Measurements from ENCODE around the gene ADPRS.

The ADPRS gene

GRCh38 chr1:36091698-36092097 is 3.0 kb downstream of the ADPRS start:
- TF ChIP-seq CTCF (IDR thresholded peaks at IDR 0.05; ENCODE audit: borderline replicate concordance, extremely low read depth, low read length, poor library complexity, severe bottlenecking) (no peak), EZH2 (IDR thresholded peaks at IDR 0.05; ENCODE audit: borderline replicate concordance, low read depth, low read length, severe bottlenecking) (no peak)
- H2AFZ ChIP-seq (ENCODE audit: low read depth, low read length) = no peak overlapping the region
- no peak for DNase-seq
- no peak overlapping the region for H3K4me3 ChIP-seq (ENCODE audit: low read depth in 1 of 2, low read length in 2 of 2)
- H3K4me1 ChIP-seq (ENCODE audit: insufficient read depth, low read length) = peaks cover 37% of the 10 kb centered on the region
- no peak overlapping the region for H3K27ac ChIP-seq (ENCODE audit: low read length)
- no peak for ATAC-seq (ENCODE audit: insufficient read depth, low read depth)
- peaks cover 51% of the 10 kb centered on the region for H3K36me3 ChIP-seq (ENCODE audit: insufficient read depth, low read length)
- no peaks in the 10 kb centered on the region for H3K27me3 ChIP-seq (ENCODE audit: insufficient read depth, low read length, poor library complexity)
- H4K20me1 ChIP-seq (ENCODE audit: insufficient read depth, low read length) = peaks cover 27% of the 10 kb centered on the region
- H3K9me3 ChIP-seq (ENCODE audit: insufficient read depth, low read length, severe bottlenecking) = no peaks in the 10 kb centered on the region
- peaks cover 40% of the 10 kb centered on the region for H3K79me2 ChIP-seq (ENCODE audit: insufficient read depth, low read length)
- H3K9ac ChIP-seq (ENCODE audit: low read depth, low read length) = no peak overlapping the region
- no peak overlapping the region for H3K4me2 ChIP-seq (ENCODE audit: insufficient read depth, low read length)

GRCh38 chr1:36092166-36092797 is 3.6 kb downstream of the ADPRS start:
- Histone ChIP-seq H3K36me3 (ENCODE audit: insufficient read depth, low read length) (peaks cover 51% of the 10 kb centered on the region), H3K27ac (ENCODE audit: low read length) (no peak overlapping the region), H3K9me3 (ENCODE audit: insufficient read depth, low read length, severe bottlenecking) (no peaks in the 10 kb centered on the region)

GRCh38 chr1:36092798-36093185 is 4.1 kb downstream of the ADPRS start:
- no peak for DNase-seq
- no peak overlapping the region for H3K4me2 ChIP-seq (ENCODE audit: insufficient read depth, low read length)

More at GRCh38 chr1:36092166-36092797, 3.6 kb downstream of the ADPRS start:
- Histone ChIP-seq H3K4me1 (ENCODE audit: insufficient read depth, low read length) (peaks cover 37% of the 10 kb centered on the region), H3K4me3 (ENCODE audit: low read depth in 1 of 2, low read length in 2 of 2) (no peak overlapping the region), H3K27me3 (ENCODE audit: insufficient read depth, low read length, poor library complexity) (no peaks in the 10 kb centered on the region), H4K20me1 (ENCODE audit: insufficient read depth, low read length) (peaks cover 28% of the 10 kb centered on the region), H3K79me2 (ENCODE audit: insufficient read depth, low read length) (peaks cover 40% of the 10 kb centered on the region), H3K9ac (ENCODE audit: low read depth, low read length) (no peak overlapping the region), H3K4me2 (ENCODE audit: insufficient read depth, low read length) (no peak overlapping the region), H2AFZ (ENCODE audit: low read depth, low read length) (no peak overlapping the region)
- ATAC-seq (ENCODE audit: insufficient read depth, low read depth) (no peak), DNase-seq (no peak)
- TF ChIP-seq EZH2 (IDR thresholded peaks at IDR 0.05; ENCODE audit: borderline replicate concordance, low read depth, low read length, severe bottlenecking) (no peak), CTCF (IDR thresholded peaks at IDR 0.05; ENCODE audit: borderline replicate concordance, extremely low read depth, low read length, poor library complexity, severe bottlenecking) (no peak)

More at GRCh38 chr1:36092798-36093185, 4.1 kb downstream of the ADPRS start:
- Histone ChIP-seq H2AFZ (ENCODE audit: low read depth, low read length) (no peak overlapping the region), H3K36me3 (ENCODE audit: insufficient read depth, low read length) (peaks cover 51% of the 10 kb centered on the region), H3K79me2 (ENCODE audit: insufficient read depth, low read length) (peaks cover 40% of the 10 kb centered on the region), H3K9ac (ENCODE audit: low read depth, low read length) (no peak overlapping the region), H3K27me3 (ENCODE audit: insufficient read depth, low read length, poor library complexity) (no peaks in the 10 kb centered on the region), H3K4me3 (ENCODE audit: low read depth in 1 of 2, low read length in 2 of 2) (no peak overlapping the region), H3K9me3 (ENCODE audit: insufficient read depth, low read length, severe bottlenecking) (no peaks in the 10 kb centered on the region), H3K27ac (ENCODE audit: low read length) (no peak overlapping the region), H3K4me1 (ENCODE audit: insufficient read depth, low read length) (peaks cover 35% of the 10 kb centered on the region), H4K20me1 (ENCODE audit: insufficient read depth, low read length) (peaks cover 28% of the 10 kb centered on the region)
- no peak for ATAC-seq (ENCODE audit: insufficient read depth, low read depth)
- TF ChIP-seq EZH2 (IDR thresholded peaks at IDR 0.05; ENCODE audit: borderline replicate concordance, low read depth, low read length, severe bottlenecking) = no peak
- no peak for TF ChIP-seq CTCF (IDR thresholded peaks at IDR 0.05; ENCODE audit: borderline replicate concordance, extremely low read depth, low read length, poor library complexity, severe bottlenecking)

Data from DND-41 (cell line).